GM12891 (cell line): ENCODE data around the gene TCFL5.

Experiments
- POLR2A ChIP-seq: IDR thresholded peaks from 2 replicates; pipeline ENCODE4 v1.6.1; 2011; ENCODE audit warnings: low read depth, low read length, control low read depth
- SPI1 ChIP-seq: IDR thresholded peaks from 2 replicates; pipeline ENCODE4 v1.6.1; 2011; ENCODE audit warnings: low read depth, low read length, control low read depth
- TAF1 ChIP-seq: IDR thresholded peaks from 2 replicates; pipeline ENCODE4 v1.6.1; 2011; ENCODE audit warnings: low read depth, low read length, control low read depth

DNA sequence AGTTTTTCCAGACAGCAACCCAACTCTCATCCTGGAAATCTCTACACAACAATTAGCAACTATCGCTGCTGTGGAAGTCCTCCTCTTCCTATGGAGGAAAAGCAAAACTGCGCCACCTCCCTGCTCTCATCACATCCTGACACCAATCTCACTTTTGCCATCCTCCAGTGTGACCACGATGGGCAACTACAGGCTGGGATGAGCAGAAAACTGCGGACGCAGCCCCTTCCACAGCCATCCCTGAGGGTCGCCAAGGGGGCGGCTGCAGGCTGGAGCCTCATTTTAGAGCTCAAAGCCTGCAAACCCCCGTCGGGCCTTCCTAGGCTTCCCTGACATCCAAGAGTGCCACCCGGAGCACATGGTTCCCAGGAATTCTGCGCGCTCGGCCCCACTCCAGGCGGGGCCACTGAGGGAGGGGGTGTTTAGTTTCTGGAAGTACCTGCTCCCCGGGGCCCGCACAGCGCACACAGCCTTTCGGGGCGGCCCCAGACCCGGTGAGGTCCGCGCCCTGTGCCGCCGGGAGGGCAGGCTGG is 1.2 kb downstream of the TCFL5 start:
- TF ChIP-seq POLR2A (no peak), SPI1 (no peak), TAF1 (no peak)
